GM18519 (cell line): ENCODE data around the gene EDN1.

ENCODE experiments used
- ATAC-seq: cut with Tn5 transposase; IDR thresholded peaks from one replicate; pipeline ENCODE4 v1.9.1; 2021; ENCODE audit warnings: mild to moderate bottlenecking, moderate library complexity; ENCODE audit not compliant: unreplicated experiment, low FRiP score

EDN1 gene

GRCh38 chr6:12343440-12344162 is 53.4 kb downstream of the EDN1 start:
- no peak for ATAC-seq

GRCh38 chr6:12344296-12344695 is 54.1 kb downstream of the EDN1 start:
- no peak for ATAC-seq

- ATAC-seq, result no peak
These were observed 55.0 kb downstream of the EDN1 start for GRCh38 chr6:12344961-12345693.

- ATAC-seq, result no peak
These were observed 55.5 kb downstream of the EDN1 start for GRCh38 chr6:12345694-12346058.
